HG03521 (cell line): Measurements from ENCODE around the gene DUSP1.

ENCODE experiments used
- ATAC-seq: cut with Tn5 transposase; IDR thresholded peaks from one replicate; pipeline ENCODE4 v1.9.1; 2021; ENCODE audit warnings: mild to moderate bottlenecking, moderate library complexity; ENCODE audit not compliant: unreplicated experiment

DUSP1 gene

DNA sequence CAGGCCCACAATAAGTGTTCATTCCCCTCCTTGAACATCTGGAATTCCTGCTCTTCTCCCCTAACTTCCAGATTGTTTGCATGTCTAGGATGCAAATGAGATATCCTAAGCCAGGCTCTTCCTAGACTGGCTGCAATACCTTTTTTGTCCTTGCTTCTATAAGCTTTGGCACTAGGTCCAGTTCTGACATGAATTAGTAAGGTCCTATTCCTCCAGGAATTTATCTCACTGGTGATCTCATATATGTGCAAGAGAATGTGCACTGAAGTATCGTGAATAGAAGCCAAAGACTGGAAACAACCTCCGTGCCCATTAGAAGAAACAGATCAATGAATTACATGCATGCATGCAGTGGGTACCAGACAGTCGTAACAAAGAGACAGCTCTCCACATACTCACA lies 25.2 kb downstream of the DUSP1 start:
- no peak for ATAC-seq

DNA sequence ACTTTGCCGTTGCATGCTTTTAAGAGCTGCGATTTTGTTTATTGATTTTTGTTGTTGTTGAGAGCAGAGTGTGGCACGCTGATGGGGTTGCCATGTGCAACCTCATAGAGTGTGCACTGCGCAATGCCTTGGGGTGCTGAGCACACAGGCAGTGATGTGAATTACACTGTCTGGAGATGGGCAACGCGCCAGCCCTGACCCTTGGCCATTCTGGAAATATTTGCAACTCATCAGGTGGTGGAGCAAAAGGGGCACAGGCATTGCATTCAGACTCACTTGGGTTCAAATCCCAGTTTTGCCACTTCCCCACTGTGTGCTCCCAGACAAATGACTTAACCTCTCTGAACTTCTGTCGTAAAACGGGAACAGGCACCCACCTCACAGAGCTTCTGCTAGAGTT lies 25.6 kb downstream of the DUSP1 start:
- no peak for ATAC-seq

- ATAC-seq: no peak
These were observed 26.6 kb downstream of the DUSP1 start for GRCh38 chr5:172744123-172745104.

- no peak for ATAC-seq
These were observed 27.7 kb downstream of the DUSP1 start for GRCh38 chr5:172743112-172743959.

- no peak for ATAC-seq
These were observed 29.8 kb downstream of the DUSP1 start for GRCh38 chr5:172741206-172741582.

DNA sequence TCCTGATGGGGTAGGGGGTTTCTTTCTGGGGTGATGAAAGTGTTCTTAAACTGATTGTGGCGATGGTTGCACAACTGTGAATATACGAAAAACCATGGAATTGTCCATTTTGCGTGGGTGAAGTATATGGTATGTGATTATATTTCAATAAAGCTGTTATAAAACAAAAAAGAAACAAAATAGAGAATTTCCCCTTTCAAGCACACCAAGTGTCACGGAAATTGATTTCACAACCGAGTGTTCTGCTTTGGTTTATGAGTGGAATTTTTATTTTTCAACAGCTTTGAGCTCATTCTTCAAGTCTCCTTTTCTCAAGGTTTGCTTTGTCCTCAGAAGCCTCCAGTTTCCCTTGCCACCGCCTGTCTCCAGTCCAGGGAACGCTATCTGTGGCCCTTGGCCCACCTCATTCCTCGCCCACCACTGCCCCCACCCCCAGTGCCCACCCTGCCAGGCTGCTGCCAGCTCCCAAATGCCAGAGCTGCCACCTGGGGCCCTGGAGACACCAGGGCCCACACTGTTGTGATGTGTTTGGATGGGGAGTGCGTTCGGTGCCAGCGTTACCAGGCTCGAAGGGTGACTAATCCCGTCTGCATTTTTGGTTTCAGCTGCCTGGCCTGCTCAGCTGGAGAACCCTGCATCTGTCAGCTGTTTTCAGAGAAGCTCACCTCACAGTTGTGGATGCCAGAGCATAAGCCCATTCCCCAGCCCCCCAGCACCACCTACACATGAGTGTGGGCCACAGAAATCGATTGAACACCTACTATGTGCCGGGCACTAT lies 30.4 kb downstream of the DUSP1 start:
- no peak for ATAC-seq

- no peak for ATAC-seq
These were observed 31.6 kb downstream of the DUSP1 start for GRCh38 chr5:172739375-172739774.

DNA sequence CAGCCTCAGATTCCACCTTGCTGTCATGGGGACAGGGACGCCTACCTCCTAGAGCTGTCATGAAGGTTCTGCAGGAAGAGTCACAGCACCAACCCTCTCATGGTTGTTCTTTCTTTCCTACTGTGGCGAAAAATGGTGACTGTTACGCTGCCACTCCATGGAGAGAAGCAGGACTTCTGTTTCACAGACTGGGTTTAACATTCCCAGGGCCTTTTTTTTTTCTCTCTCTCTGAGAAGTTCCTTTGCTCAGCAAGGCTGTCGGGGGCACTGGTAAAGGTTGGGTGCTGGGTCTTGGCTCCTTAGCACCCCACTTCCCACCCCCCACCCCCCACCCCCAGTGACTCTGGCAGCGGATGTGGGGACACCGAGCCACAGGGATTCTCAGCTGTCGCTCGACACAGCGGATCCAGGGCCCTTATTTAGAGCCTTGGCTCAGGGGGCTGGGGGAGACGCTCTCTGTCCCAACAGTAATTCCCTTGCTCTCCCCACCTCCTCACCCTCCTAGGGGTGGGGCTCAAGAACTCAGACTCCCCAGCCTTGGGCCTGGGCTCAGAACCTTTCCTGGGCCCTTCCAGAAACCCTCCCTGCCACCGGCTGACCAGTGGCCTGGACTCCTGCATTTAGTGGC lies 34.4 kb downstream of the DUSP1 start:
- no peak for ATAC-seq

DNA sequence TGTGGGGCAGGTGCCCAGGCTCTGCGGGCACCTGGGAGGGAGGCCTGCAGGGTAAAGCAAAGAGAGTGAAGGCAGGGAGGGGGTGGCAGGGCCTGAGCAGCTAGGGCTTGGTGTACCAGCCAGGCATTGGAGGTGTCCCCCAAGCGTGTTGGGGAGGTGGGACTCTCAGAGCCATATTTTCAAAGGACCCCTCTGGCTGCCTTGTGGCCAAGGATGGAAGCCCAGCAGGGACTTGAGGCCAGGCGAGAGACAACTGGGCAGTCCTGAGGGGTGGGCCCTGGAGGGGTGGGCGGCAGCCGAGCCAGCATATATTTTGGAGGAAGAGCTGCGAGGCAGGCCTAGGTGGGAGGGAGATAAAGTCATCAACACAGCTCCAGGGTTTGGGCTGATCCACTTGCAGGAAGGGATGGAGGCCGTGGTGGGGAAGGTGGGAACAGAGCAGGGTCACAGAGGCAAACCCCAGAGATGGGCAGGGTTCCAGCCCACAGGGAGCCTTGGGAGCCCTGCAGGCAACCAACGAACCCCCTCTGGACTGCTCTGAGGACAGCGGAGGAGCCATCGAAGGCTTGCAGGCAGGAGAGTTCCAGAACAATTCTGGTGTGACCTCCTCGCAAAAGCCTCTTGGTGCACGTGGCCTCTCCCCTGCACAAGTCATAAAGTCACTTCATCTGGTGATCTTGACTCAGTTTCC lies 35.7 kb downstream of the DUSP1 start:
- no peak for ATAC-seq

GRCh38 chr5:172733974-172734346 lies 37.0 kb downstream of the DUSP1 start:
- no peak for ATAC-seq

- ATAC-seq: no peak
These were observed 37.6 kb downstream of the DUSP1 start for GRCh38 chr5:172733131-172733973.

GRCh38 chr5:172732201-172732865 lies 38.7 kb downstream of the DUSP1 start:
- no peak for ATAC-seq

- ATAC-seq: no peak
These were observed 39.3 kb downstream of the DUSP1 start for GRCh38 chr5:172731680-172732074.

DNA sequence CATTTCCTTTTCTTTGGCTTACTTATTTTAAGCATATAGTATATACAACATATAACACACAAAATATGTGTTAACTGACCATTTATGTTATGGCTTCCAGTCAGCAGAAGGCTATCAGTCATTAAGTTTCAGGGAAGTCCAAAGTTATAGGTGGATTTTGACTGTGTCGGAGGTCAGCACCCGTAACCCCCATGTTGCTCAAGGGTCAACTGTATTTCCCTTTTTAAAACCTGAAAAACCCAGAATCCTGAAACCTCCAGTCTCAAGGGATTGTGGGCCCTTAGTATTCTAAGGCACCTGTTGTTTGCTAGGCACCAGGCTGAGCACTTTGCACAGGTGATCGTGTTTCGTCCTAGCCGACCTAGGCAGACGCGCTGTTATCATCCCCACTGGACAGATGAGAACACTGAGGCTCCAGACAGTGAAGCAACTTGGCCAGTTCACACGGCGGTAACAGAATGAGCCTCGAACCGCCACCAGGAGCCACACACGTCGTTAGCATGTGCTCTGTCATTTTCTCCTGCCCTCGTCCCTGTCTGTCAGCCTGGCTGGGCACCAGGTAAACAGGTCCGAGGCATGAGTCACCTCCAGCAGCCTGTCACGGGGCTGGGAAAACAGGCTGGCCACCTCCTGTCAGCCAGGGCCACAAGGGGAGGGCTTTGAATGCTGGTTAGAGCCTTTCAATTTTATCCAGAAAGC lies 39.9 kb downstream of the DUSP1 start:
- ATAC-seq: no peak

DNA sequence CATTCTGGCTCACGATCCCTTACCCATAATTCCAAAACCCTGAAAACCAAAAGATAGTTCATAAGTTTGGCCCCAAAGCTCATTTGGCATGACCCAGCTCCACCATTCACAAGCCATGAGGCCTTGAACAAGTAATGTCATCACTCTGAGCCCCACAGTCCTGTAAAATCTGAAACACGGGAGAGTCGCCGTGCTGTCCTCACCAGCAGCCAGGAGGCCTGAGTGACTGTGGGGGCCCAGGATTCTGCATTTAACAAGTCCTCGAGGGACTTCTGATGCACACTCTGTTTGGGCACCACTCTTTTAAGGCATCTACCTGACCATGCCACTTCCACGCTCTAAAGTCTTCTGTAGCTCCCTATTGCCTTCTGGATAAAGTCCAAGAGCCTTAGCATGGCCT lies 40.8 kb downstream of the DUSP1 start:
- ATAC-seq: no peak

DNA sequence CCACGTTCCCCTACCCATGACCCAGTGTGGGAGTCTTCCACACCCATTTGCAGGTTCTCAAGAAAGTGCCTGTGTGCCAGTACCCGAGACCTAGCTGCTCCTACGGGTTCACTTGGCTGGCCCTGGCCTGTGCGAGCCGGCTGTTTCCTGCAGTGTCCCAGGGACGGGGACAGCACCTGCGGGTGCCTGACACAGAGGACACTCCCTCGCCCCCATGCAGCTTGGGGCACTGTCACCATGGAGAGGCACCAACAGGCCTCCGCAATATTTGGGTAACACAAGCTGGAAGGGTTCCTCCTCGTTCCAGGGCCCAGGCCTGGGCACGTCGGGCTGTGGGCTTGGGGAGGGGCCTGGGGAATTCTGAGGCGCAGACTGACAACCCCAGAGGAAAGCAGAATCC lies 41.4 kb downstream of the DUSP1 start:
- no peak for ATAC-seq

GRCh38 chr5:172728481-172729241 lies 42.3 kb downstream of the DUSP1 start:
- no peak for ATAC-seq
